Kidney epithelial cell (primary cell): ENCODE results near the gene OR13C5. TPM values are rescaled to one million over a fixed set of nuclear protein-coding genes. Genes with fewer than 3 reads are reported as not detected.

Experiments
- DNase-seq: peaks from one replicate; pipeline ENCODE4 v3.0.0-alpha.2; 2010; ENCODE audit warnings: low read depth
- H3K27me3 ChIP-seq: 2 replicates; pipeline ENCODE4 v1.6.0; 2011; ENCODE audit warnings: low read length; ENCODE audit not compliant: control insufficient read depth, insufficient read depth
- H3K36me3 ChIP-seq: 2 replicates; pipeline ENCODE4 v1.5.1; 2011; ENCODE audit warnings: low read length; ENCODE audit not compliant: control insufficient read depth, insufficient read depth
- H3K4me3 ChIP-seq: 2 replicates; pipeline ENCODE4 v1.5.1; 2011; ENCODE audit warnings: low read depth, mild to moderate bottlenecking, control low read depth, low read length
- total RNA-seq: library from RNA; depleted of rRNA; stranded (reverse); fragments of >200 nt; gene quantifications from 2 replicates; pipeline ENCODE4 v1.2.3, GENCODE V29; 2015
- TF ChIP-seq, protein P1 (sequence below): IDR thresholded peaks from 2 replicates; pipeline ENCODE4 v1.5.1; 2011; ENCODE audit warnings: mild to moderate bottlenecking, moderate library complexity, low read length, control low read depth, inconsistent platforms; ENCODE audit not compliant: insufficient read depth, poor library complexity, severe bottlenecking

Gene OR13C5
- total RNA-seq, 1 donor from 2014 or later: not detected

DNA sequence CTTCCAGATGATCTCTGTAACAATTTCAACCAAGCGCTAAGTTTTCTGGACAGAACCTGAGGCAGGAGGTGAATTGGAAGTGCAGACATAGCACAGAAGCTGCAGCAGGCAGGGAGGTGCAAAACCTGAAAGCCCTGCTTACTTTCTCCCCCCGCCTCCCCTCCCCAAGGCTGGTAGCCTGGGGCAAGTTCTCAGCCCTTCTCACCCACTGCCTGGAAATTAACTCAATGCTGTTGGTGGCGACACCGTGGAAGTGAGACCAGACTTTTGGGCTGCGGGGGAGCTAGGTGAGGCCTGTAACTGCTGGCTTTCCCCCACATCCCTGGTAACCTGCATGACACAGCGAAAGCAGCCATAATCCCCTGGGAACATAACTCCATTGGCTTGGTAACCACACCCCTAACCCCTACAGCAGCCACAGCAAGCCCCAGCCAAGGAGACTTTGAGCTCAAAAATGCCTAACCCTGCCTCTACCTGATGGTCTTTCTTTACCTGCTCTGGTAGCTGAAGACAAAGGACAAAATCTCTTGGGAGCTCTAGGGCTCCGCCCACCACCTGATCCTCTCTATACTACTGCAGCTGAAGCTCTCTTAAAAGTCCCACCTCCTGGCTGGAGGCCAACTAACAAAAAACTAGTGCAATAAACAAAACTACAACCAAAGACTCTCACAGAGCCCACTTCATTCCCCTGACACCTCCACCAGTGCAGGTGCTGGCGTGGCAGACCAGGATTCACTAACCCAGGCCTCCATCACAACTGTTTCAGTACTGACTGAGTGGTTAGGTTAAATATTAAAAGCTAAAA is 42.2 kb downstream of the OR13C5 start:
- TF ChIP-seq, protein P1, sequence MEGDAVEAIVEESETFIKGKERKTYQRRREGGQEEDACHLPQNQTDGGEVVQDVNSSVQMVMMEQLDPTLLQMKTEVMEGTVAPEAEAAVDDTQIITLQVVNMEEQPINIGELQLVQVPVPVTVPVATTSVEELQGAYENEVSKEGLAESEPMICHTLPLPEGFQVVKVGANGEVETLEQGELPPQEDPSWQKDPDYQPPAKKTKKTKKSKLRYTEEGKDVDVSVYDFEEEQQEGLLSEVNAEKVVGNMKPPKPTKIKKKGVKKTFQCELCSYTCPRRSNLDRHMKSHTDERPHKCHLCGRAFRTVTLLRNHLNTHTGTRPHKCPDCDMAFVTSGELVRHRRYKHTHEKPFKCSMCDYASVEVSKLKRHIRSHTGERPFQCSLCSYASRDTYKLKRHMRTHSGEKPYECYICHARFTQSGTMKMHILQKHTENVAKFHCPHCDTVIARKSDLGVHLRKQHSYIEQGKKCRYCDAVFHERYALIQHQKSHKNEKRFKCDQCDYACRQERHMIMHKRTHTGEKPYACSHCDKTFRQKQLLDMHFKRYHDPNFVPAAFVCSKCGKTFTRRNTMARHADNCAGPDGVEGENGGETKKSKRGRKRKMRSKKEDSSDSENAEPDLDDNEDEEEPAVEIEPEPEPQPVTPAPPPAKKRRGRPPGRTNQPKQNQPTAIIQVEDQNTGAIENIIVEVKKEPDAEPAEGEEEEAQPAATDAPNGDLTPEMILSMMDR: no peak
- no peak overlapping the region for H3K4me3 ChIP-seq
- H3K27me3 ChIP-seq: no peaks in the 10 kb centered on the region
- no peak for DNase-seq
- H3K36me3 ChIP-seq: no peaks in the 10 kb centered on the region

DNA sequence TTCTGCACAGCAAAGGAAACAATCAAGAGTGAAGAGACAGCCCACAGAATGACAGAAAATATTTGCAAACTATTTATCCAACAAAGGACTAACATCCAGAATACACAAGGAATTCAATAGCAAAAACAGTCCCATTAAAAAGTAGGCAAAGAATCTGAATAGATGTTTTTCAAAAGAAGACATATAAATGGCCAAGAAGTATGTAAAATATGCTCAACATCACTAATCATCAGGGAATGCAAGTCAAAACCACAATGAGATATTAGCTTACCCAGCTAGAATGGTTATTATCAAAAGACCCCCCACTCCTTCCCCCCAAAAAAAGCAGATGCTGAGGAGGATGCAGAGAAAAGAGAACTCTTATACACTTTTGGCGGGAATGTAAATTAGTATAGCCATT is 43.7 kb downstream of the OR13C5 start:
- TF ChIP-seq, protein P1: no peak
- H3K4me3 ChIP-seq: no peak overlapping the region
- no peaks in the 10 kb centered on the region for H3K27me3 ChIP-seq
- H3K36me3 ChIP-seq: no peaks in the 10 kb centered on the region
- DNase-seq: no peak

DNA sequence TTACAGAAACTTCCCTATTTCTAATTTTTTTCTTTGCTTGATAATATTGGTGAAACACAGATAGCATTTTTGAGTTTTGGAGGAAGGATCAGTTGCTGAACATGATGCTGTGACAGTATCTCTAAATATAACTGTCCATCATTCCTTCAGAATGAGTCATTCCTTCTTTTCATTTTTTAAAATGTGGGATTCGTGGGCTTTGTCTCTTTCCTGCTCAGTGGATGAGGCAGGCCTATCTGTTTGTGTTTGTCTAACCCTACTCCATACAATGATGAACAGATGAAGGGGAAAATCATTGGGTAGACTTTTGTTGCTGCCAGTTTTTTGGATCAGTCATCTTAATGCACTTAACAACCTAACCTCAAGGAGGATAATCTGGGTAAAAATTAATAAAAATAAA is 46.0 kb downstream of the OR13C5 start:
- Histone ChIP-seq H3K4me3 (no peak overlapping the region), H3K36me3 (no peaks in the 10 kb centered on the region), H3K27me3 (no peaks in the 10 kb centered on the region)
- TF ChIP-seq, protein P1: no peak
- no peak for DNase-seq

Other genes with a start within 250 kb of the OR13C5 start
- gene OR13F1, start 95.2 kb downstream of the OR13C5 start, total RNA-seq: not detected in 2 replicates
- not detected in 2 replicates for gene OR13C4, start 72.2 kb downstream of the OR13C5 start, total RNA-seq
- not detected in 2 replicates for gene OR13C3, start 62.6 kb downstream of the OR13C5 start, total RNA-seq
- gene OR13C8, start 30.2 kb downstream of the OR13C5 start, total RNA-seq: not detected in 2 replicates
- not detected in 2 replicates for gene OR13C2, start 6.2 kb upstream of the OR13C5 start, total RNA-seq
- gene OR13C9, start 18.8 kb upstream of the OR13C5 start, total RNA-seq: not detected in 2 replicates
- gene OR13D1, start 95.1 kb upstream of the OR13C5 start, total RNA-seq: not detected in 2 replicates
- 25.2 and 29.3 TPM in 2 replicates for gene NIPSNAP3A, start 148.3 kb upstream of the OR13C5 start, total RNA-seq
- 0.27 and 2.3 TPM in 2 replicates for gene NIPSNAP3B, start 164.7 kb upstream of the OR13C5 start, total RNA-seq